DMS53 treated with DMSO at 0.1 percent for 48 hours (cell line): Measurements from ENCODE around the gene BZW2.
"Not testable (repeated sequence)": the region's sequence is repeated elsewhere in the genome, so short reads cannot be mapped to it uniquely, and the experiment has no call there.

Experiments
- DNase-seq: peaks from one replicate; lab custom pipeline; 2025; ENCODE audit not compliant: unreplicated experiment; lab: John Stamatoyannopoulos, UW

The BZW2 gene

DNA sequence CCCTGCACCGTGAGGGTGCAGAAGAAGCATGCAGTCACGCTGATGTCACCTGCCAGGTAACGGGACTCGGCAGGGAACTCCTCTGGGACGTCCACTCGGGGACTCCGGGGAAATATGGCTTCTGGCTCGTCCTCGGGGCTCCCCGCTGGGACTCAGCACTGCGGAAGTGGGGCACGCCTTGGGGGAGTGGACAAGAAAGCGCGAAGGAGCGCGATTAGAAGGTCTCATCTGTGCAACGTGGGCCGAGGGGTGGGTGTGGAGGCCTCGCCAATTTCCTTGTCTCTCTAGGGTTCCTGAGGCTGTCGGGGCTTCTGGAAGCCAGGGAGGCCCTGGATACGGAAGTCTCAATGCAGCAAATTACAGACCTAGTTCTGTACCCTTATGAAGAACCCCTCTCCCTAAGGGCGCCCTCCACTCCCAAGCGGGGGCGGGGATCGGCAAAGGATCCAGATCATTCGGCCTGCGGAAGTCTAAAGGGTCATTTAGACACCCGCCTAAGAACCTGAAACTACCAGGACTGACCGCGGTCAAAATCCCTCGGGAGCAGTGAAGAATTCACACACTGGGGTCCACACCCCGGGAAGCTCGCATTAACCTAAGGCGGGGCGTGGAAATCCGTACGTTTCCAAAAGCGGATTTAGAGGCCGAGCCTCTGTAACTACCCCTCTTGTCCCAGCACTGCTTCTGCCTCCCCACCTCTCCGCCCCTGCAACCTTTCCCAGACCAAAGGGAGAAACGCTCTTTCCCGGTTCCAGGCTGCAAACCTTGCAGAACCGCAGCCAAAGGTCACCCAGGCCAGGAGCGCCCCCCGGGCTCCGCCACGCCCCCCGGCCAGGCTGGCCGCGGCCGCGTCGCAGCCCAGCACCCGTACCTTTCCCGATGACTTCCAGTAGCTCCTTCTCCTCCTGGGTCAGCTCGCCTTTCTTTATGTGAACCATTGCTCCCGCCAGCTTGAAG lies 1.1 kb upstream of the BZW2 start:
- no peak for DNase-seq

DNA sequence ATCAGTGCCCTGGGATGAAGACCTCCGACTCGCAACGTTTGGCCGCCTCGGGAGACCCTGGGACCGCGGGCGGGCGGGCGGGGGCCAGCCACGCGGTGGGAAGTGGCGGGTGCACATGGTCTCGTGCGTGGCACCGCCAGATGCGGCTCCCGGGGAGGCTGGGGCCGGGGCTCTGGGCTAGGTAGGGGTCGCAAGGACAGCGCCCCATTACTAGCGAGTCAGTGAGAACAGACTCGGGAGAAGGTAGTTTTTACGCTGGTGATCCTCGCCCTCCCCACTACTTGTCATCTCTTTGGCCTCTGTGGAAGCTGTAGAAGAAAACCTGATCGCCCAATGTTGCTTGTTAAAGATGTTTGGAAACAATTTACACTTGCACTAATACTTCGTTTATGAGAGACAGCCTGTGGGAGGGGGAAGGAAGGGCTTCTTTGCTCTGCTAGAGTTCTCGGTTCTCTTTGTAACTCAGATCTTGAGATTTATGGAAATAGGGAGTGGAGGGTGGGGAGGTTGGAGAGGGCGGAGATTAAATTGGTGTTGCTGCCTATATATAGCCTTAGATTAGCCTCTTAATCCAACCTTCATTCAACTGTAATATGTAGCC lies 591 bp downstream of the BZW2 start:
- peak; percentile 28 for DNase-seq

DNA sequence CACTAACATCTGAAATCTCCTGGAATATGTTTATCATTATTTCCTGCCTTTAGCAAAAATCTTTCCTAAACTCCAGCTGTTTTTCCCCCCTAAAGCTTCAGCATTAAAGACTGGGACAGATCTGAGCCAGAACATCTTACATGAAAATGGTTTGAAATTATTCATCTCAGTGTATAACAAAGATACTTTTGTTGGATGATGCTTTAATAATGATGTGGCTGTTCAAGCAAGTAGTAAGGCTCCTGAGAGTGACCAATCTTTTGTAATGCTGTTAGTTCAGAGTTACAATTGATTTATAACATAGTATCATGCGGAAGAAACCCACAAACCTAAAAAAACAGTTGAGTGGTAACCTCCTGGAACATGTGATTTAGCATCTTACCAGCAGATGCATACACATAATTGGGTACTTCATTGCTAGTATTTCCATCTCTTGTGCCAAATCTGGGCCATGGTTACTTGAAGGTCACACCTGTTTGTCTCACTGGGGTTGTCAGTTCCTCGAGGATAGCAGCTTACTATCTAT lies 1.5 kb downstream of the BZW2 start:
- no peak for DNase-seq

DNA sequence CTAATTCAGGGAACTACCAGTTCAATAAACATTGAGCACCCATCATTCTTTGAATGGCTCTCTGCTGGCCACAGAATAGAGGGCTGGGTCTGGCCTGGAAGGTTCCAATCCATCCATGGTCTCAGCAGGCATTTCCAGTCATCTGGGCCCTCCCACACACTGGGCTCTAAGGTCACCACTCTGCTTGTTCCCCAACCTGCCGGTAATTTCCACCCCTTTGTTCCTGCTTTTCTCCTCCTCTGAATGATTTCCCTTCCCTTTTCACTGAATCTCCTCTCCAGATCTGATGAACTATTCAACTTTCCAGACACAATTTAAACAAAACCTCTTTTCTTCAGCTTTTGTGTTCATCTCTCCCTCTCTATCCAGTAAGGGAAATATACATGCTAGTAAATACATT lies 2.6 kb downstream of the BZW2 start:
- DNase-seq = no peak

DNA sequence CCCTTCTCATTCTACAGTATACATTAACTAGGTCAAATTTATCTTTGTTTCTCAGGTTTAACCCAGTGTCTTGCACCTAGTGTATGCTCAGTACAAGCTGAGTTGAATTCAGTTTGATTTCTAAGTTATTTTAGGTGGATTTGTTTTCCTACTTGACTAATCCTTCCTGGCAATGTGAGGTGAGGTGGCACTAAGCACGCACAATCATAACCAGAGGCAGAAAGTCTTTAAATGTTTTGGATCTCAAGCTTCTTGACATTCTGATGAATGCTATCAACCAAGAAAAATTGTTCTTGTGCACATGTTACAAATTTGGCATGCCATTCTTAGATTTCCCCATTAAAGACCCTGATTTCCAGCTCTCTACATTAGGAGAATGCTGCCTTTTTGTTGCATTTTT lies 3.2 kb downstream of the BZW2 start:
- DNase-seq = no peak

DNA sequence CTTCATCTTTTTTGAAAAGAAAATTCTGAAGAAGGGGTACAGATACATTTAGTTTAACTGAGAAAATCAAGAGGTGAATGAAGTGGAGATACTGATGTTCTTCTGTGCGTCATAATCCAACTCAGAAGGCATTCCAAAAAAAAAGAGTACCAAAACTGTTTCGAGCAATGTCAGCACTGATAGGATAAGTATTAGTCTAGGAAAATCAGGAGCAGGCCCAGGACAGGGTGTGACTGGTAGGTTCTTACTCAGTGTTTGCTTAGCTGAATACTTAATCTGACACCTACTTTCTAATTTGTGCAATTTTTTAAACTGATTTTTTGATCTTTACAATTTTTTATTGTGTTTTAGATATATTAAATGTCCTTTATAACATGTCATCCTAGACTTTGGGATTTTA lies 4.3 kb downstream of the BZW2 start:
- DNase-seq = no peak

DNA sequence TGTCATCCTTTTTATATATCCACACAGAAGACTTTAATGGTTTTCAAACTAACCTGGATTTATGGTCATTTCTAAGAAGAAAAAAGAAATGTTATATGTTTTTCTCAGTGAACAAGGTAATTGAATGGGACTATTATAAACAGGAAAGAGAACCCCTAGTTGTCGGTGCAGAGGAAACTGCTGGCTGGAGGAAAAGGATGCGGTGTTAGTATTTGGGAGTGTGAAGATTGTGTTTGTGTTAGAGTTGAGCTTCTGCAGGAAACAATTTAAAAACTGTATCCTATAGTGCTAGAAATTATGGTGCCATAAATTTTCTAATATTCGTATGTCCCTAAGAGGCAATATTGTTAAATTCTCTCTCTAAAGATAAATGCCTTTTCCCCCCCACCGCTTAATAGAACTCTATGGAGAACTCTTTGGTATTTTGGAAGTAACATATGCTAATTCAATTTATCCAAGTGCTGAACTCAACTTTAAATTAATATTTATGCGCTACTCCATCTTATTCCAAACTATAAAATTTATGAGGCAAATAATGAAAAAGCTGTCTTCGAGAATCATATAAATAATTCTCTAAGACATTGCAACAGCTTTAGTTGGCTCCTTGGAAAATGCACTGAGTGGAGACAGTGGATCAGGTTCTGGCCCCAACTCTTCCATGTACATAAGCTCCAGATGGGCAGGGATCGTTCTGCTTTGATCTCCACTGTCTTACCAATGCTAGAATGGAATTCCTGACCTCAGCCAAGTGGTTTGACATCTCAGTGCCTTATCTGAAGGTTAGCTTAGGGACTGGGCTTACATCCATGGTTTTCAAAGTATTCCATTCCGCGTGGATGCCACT lies 5.6 kb downstream of the BZW2 start:
- DNase-seq = no peak

DNA sequence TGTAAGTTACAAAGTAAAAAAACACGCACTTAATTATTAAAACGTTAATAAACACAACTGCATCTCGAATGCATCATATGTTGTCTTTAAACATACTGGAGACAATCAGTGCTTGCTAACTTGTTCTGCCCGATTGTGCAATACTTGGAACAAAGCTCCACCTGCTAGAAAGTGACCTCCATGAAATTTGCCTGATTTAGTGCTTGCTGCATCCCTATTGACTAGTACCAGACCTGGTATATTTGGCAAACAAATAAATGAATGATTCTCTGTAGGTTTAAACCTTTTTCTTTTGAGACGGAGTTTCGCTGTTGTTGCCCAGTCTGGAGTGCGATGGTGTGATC lies 6.2 kb downstream of the BZW2 start:
- no peak for DNase-seq

DNA sequence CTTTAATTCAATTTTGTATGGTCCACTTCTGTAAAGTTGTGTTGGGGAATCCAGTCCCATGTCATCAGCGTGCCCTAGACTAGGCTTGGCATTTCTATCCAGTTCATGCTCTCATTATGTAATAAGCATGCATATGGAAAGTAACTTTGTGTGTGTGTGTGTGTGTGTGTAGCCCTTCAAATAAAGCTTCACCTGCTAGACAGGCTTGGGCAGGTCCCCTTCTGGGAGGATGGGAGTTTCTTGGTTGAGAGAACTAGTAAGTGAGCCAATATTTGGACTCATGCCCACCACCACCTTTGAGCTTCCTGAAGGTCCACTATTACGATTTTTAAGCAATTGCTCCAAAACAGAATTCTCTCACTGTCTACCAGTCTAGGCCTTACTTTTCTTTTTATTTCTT lies 6.9 kb downstream of the BZW2 start:
- peak; percentile 67 for DNase-seq

DNA sequence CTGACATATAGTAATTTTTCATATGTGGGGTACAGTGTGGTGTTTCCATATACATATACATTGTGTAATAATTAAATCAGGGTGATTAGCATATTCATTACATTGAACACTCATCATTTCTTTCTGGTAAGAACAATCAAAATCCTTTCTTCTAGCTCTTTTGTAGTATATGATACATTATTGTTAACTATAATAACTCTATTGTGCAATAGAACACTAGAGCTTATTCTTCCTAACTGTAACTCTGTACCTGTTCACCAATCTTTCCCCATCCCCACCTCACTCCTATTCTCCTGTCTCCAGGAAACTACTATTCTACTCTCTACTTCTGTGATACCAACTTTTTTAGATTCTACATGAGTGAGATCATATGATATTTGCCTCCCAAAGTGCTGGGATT lies 9.4 kb downstream of the BZW2 start:
- DNase-seq = no peak

DNA sequence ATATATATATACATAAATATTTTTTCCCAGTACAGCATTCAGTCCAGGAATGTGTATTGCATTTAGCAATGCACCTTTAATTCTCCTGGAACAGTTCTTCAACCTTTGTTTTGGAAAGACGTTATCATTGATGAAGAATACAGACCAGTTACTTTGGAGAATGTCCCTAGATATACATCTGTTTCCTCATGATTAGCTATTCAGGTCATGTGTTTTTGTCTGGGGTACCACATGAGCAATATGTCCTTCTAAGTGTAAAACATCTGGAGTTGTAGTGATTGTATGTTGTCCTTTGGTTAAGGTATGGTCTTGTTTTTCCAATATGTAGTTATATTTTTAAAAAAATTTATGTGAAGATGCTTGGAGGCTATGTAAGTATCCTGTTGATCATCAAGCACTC lies 10.2 kb downstream of the BZW2 start:
- DNase-seq = no peak

DNA sequence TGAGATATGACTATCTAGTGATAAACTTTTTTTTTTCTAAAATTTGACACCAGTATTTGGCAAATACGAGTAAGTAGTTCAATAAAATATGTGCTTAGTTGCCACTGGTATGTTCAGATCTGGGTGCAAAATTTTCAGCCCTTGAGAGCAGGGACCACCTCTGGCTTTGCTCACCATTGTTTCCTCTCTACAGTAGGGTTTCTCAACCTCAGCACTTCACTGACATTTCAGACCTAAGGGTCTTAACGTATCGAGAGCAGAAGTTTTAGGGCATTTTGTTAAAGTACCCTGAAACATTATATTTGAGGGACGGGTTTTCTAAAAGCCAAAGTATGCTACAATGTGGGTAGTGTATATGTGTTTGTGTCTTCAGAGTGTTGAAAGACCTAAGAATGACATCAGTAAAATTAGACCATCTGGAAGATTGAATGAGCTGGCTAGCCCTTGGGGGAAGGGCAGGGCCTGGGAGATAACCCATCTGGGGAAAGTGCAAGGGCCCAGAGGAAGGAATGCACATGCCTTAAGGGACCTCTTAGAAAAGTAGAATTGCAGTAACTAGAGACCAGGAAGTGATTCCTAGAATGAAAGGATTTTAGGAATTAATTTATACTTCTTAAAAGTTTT lies 11.8 kb downstream of the BZW2 start:
- no peak for DNase-seq

DNA sequence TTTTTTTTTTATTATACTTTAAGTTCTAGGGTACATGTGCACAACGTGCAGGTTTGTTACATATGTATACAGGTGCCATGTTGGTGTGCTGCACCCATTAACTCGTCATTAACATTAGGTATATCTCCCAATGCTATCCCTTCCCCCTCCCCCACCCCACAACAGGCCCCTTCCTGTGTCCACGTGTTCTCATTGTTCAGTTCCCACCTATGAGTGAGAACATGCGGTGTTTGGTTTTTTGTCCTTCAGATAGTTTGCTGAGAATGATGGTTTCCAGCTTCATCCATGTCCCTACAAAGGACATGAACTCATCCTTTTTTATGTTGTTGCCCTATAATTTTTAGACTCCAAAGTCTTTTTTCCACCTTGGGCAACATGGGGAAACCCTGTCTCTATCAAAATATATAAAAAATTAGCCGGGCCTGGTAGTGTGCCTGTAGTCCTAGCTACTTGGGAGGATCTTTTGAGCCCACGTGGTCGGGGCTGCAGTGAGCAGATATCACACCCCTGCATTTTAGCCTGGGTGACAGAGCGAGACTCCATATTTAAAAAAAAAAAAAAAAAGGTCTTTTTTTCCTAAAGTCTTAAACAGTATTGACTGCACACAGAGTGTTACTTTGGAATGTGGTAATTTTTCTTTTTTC lies 14.0 kb downstream of the BZW2 start:
- not testable (repeated sequence) for DNase-seq

DNA sequence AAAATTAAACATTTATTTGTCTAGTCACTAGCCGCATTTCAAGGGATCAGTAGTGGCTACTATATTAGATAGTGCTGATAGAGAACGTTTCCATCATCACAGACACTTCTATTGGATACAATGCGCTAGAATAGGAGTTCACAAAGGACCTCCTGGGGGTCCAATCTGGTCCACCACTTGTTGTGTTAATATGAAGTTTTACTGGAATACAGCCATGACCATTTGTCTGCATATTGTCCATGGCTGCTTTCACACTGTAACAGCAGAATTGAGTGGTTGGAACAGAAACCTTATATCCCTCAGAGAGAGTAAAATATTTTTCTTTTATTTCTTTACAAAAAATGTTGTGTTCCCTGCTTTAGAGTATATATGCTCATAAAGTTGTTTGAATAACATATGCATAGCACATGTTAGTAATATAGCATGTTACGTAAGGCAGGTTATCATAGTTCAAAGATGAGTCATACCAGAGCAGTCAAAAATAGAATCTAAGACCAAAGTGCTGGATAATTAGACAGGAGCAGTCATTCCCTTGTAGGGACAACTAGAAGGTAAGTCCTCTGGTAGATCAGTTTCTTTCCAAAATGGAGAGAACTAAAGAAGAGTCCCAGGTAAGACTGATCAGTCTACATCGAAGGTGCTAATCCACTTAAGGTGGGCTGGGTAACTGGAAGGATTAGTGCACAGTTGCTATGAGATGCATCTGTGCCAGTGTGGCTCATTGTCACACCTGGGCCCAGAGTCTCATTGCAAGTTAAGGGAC lies 14.9 kb downstream of the BZW2 start:
- peak; percentile 39 for DNase-seq

DNA sequence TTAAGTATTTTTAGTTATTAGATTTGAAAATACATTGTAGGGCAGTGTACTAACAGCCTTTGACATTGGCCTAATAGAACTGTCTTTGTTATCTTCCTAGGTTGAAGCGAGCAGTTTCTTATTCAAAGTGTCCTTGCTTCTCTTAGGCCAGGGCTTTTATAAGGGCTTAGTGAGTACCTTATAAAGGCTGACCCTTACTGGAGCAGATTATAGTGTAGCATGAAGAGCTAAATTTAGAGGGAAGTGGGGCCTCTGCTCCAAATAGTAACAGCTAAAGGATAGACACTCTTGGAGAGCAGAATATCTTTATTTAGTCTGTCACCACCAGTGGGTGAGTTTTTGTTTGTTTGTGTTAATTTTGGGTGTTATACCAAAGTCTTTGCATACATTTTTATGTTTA lies 15.9 kb downstream of the BZW2 start:
- DNase-seq = no peak

DNA sequence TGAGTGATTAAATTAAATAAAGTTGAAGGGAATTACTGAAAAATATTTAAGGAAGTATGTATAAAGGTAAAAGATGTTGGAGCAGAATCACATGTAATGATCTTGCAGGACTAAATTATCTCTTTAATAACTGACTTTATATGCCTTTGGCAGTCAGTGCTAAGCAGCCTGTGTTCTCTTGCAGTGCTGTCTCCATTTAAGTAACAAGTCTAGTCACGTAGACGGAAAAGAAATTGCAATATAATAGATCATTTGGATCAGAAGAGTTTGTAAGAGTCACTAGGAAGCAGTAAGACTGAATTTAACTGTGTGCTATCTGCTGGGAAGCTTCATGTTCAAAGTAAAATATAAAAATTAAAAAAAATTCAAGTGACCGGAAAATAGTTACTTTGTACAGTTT lies 21.4 kb downstream of the BZW2 start:
- DNase-seq = no peak

DNA sequence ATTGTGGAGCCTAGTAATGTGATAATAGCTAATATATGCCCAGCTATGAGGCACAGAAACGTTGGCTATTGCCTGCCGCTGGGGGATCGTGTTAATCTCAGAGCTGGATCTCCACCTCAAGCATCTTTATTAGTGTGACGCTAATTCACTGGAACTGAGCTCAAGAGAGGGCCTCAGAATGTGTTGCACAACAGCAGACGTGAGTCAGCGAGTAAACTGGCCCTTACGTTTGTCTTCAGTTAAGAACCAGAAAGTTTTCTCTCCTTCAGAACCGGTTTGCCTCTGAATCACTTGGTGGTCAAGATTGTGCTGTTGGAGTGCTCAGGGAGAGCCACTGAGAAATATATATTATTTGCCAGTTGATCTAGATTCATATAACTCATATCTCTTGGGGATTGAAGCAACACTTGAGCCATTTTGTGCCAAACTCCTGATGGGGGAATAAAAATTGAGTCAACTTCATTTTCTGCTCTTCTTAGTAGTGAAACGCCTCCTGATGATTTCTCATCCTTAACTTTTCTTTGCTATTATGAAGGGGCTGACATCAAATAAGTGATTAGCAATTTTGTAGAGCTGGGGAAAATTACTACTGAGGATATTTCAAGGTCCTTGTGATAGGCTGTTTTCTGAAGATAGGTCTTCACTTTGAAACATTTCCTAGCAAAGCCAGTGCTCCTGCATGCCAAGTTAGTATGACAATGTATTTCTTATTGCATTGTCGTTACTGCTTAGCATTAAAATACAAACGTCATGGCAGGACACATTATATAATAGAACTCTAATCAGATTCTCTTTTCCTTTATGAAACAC lies 22.3 kb downstream of the BZW2 start:
- DNase-seq = no peak

DNA sequence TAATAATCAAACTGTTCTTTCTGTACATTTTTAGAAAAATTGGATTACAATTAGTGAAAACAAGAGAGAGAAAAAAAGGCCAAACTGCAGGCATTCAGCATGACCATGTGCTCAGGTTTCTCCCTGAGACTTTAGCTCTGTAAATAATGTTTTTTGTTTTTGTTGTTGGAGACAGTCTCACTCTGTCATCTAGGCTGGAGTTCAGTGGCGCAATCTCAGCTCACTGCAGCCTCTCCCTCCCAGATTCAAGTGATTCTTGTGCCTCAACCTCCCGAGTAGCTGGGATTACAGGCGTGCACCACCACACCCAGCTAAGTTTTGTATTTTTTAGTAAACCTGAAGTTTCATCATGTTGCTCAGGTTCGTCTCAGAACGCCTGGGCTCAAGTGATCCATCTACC lies 23.0 kb downstream of the BZW2 start:
- no peak for DNase-seq

DNA sequence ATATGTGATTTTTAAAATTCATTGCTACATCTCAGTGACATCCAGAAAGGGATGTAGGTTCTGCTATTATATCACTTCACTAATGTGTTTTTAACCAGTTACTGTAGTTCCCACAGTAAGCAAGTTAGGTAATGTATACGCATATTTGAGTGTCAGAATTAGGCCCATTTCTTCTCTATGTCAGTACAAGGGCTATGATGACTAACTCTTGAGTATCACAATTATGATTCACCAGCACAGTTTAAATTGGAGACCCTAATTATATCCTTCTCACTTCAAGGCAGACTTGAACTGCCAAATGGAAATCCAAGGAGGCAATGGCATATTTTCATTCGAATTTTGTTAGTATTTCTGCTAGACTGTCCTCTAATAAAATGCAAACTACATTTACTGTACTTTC lies 23.6 kb downstream of the BZW2 start:
- no peak for DNase-seq
